SK-N-SH (cell line): ENCODE measurements around the gene C1QTNF5.

Experiments
- NRF1 ChIP-seq: IDR thresholded peaks from 2 replicates; pipeline ENCODE4 v1.6.1; 2012; ENCODE audit warnings: low read depth, mild to moderate bottlenecking, low read length
- RFX5 ChIP-seq: IDR thresholded peaks from 2 replicates; pipeline ENCODE4 v1.6.1; 2012; ENCODE audit warnings: mild to moderate bottlenecking, improper control_type of control experiment, low read length
- TF ChIP-seq, protein P1 (sequence below): IDR thresholded peaks from 2 replicates; pipeline ENCODE4 v1.4.0; 2012; ENCODE audit warnings: low read depth

DNA sequence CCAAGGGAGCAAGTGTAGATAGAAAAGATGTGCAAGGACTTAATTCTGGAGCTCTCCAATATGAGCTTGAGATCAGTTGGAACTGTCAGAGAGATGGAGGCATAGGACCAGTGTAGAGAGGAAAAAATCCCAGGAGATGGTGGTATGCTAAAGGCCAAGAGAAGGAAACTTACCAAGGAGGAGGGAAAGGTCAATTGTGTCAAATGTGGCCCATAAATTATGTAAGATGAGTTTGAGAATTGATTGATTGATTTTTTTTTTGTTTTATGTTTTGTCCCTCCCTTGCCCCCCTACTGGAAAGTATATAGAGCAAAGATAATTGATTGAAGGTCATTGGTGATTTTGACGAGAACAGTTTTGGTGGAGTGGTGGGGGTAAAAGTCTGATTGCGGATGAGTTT lies 43.6 kb upstream of the C1QTNF5 start:
- TF ChIP-seq RFX5 = no peak
- TF ChIP-seq, protein P1, sequence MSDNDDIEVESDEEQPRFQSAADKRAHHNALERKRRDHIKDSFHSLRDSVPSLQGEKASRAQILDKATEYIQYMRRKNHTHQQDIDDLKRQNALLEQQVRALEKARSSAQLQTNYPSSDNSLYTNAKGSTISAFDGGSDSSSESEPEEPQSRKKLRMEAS = no peak
- TF ChIP-seq NRF1 = no peak
